ENCODE data around the gene SLC15A3.

Gene SLC15A3

GRCh38 chr11:60889869-60890311 is 62.1 kb downstream of the SLC15A3 start:
- no peak for DNase-seq (ENCODE audit: low spot score)

- DNase-seq (ENCODE audit: low spot score): peak; percentile 93
These were observed 64.4 kb downstream of the SLC15A3 start for GRCh38 chr11:60887556-60887955.

Measured in HuH-7 (cell line).